Immature natural killer cell (primary cell): Measurements from ENCODE around the gene ABHD6. TPM values are rescaled to one million over a fixed set of nuclear protein-coding genes. Genes with fewer than 3 reads are reported as not detected.
A peak's percentile ranks its signal among the peaks of the same experiment; 100 is the strongest.
"Not testable (repeated sequence)": the region's sequence is repeated elsewhere in the genome, so short reads cannot be mapped to it uniquely, and the experiment has no call there.

Experiments used
- DNase-seq, 3 donors: peaks; one replicate each; pipeline ENCODE4 v3.0.0; 2022; ENCODE audit warnings: mixed read lengths in 1 of 3
- H3K27ac Mint-ChIP-seq, 6 donors: one replicate each; pipeline ENCODE4 v1.8.0; 2020; ENCODE audit warnings: mixed read lengths in 6 of 6, mild to moderate bottlenecking in 5 of 6, inconsistent platforms in 4 of 6, moderate library complexity in 3 of 6
- H3K27me3 Mint-ChIP-seq, 3 donors: one replicate each; pipeline ENCODE4 v1.8.0; 2020 to 2021; ENCODE audit warnings: low read depth in 3 of 3, mild to moderate bottlenecking in 3 of 3, mixed read lengths in 3 of 3, moderate library complexity in 3 of 3, inconsistent platforms in 1 of 3
- H3K36me3 Mint-ChIP-seq, 3 donors: one replicate each; pipeline ENCODE4 v1.8.0; 2020; ENCODE audit warnings: mixed read lengths in 3 of 3, inconsistent platforms in 2 of 3, mild to moderate bottlenecking in 2 of 3
- H3K4me1 Mint-ChIP-seq, 2 donors: one replicate each; pipeline ENCODE4 v1.8.0; 2020; ENCODE audit warnings: inconsistent platforms in 2 of 2, mild to moderate bottlenecking in 2 of 2, mixed read lengths in 2 of 2, moderate library complexity in 1 of 2
- H3K4me3 Mint-ChIP-seq, 5 donors: one replicate each; pipeline ENCODE4 v1.8.0; 2020; ENCODE audit warnings: mild to moderate bottlenecking in 5 of 5, mixed read lengths in 5 of 5, inconsistent platforms in 3 of 5, moderate library complexity in 3 of 5
- H3K9me3 Mint-ChIP-seq, 6 donors: one replicate each; pipeline ENCODE4 v1.8.0; 2020; ENCODE audit warnings: mild to moderate bottlenecking in 6 of 6, mixed read lengths in 6 of 6, inconsistent platforms in 4 of 6, moderate library complexity in 3 of 6
- polyA plus RNA-seq, 3 donors: library from polyadenylated mRNA; unstranded; fragments of 300-500 nt; fragmentation: Illumina TruSeq; gene quantifications; one replicate each; pipeline ENCODE4 v1.2.3, GENCODE V29; 2021

The ABHD6 gene
- polyA plus RNA-seq, 3 donors from 2014 or later: 8.5 to 8.7 (median 8.6) TPM

DNA sequence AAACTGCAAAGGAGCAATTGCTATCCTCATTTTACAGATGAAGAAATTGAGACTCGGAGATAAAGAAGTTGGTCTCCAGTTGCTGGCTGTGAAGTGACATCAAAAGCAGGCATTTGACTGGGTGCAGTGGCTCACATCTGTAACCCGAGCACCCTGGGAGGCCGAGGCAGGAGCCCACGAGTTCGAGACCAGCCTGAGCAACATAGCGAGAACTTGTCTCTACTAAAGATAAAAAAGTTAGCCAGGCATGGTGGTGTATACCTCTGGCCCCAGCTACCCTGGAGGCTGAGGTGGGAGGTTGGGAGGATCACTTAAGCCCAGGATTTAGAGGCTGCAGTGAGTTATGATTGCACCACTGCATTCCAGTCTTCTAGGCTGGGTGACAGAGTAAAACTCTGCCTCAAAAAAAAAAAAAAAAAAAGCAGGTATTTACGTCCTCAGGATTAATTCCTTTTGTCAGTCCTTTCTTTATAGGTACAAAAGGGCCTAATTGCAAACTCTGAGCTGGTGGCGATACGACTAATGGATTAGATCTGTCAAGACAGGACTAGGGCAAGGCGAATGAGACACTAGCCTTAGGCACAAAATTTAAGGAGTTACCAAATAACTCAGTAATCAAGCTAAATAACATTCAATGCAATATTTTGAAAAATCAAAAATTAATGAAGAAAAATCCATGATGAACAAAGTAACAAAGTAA lies 20.9 kb upstream of the ABHD6 start:
- H3K9me3 Mint-ChIP-seq: no peaks in the 10 kb centered on the region
- H3K27ac Mint-ChIP-seq: no peak overlapping the region
- peaks cover 0 to 2% (median 1%) of the 10 kb centered on the region in 3 donors for H3K27me3 Mint-ChIP-seq
- DNase-seq: no peak
- H3K36me3 Mint-ChIP-seq: no peaks in the 10 kb centered on the region
- peaks cover 9 to 12% of the 10 kb centered on the region in 2 donors for H3K4me1 Mint-ChIP-seq
- no peak overlapping the region for H3K4me3 Mint-ChIP-seq

DNA sequence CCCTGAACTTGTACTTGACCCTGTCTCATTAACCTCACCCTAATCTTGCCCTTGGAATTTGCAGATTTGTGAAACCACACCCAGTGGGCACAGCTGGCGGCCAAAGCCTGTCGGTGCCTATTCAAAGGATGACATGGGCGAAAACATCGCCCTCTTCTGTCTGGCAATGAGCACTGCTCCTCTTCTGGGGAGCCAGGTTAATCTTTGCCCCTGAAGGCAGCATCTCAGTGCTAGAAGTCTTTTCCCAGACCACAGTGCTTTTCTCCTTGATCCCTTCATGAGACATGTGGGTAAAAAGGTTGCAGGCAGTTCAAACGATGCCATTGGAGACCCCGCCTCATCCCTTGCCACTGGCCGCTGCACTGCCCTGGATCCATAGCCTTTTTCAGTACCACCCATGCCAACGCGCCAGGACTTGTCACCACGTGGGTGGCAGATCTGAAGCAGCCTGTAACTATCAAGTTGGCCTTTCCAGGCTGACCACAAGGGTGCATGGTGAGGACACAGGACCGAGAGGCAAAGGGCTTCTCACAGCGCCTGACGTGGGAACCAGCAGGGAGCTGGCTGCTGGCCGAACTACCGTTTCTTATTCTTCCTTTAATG lies 20.3 kb upstream of the ABHD6 start:
- Mint-ChIP-seq H3K27ac (peak overlapping the region in 2 of 6 donors; percentile 15 to 68), H3K4me1 (peaks cover 11 to 12% of the 10 kb centered on the region in 2 donors), H3K36me3 (no peaks in the 10 kb centered on the region), H3K27me3 (peaks cover 0 to 2% (median 1%) of the 10 kb centered on the region in 3 donors), H3K4me3 (peak overlapping the region in 4 of 5 donors; percentile 36 to 72 (median 60)), H3K9me3 (no peaks in the 10 kb centered on the region)
- peak; percentile 49 to 58 (median 52) for DNase-seq

DNA sequence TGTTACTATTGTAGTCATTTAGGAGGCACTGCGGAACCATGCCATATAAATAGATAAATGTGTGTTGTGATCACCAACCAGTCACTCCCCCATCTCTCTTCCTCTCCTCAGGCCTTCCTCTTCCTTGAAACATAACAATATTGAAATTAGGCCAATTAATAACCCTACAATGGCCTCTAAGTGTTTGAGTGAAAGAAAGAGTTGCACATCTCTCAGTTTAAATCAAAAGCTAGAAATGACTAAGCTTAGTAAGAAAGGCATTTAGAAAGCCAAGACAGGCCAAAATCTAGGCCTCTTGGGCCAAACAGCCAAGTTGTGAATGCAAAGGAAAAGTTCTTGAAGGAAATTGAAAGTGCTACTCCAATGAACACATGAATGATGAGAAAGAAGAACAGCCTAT lies 18.7 kb upstream of the ABHD6 start:
- Mint-ChIP-seq H3K36me3 (no peaks in the 10 kb centered on the region), H3K27me3 (peaks cover 0 to 2% (median 1%) of the 10 kb centered on the region in 3 donors), H3K4me3 (peak overlapping the region in 1 of 5 donors; percentile 3), H3K9me3 (no peaks in the 10 kb centered on the region), H3K4me1 (peaks cover 12 to 15% of the 10 kb centered on the region in 2 donors), H3K27ac (peak overlapping the region in 1 of 6 donors; percentile 12)
- DNase-seq: no peak

DNA sequence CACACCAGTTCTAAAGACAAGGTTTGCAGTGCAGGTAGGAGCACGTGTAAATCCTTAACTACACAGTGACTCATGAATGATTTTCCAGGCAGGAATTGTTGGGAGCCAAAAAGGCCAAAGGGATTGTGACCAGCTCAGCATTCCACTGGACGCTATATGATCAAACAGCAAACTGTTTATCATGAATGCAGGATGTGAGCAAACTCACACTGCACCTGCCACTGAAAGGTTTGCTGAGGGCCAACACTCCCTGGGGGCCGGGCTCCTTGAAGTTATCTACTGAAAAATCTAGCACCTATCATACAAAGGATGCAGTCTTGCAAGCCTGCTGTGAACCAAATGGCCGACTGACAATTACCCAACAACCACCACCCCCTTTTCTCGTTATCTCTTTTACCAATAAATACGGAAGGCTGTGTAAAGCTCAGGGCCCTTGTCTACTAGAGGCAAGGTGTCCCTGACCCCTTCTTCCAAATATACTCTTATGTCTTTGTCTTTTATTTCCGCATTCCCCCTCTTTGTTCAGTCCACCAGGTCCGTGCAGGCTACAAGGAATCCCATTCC lies 15.3 kb upstream of the ABHD6 start:
- Mint-ChIP-seq H3K27ac (no peak overlapping the region), H3K36me3 (no peaks in the 10 kb centered on the region), H3K4me3 (no peak overlapping the region)

DNA sequence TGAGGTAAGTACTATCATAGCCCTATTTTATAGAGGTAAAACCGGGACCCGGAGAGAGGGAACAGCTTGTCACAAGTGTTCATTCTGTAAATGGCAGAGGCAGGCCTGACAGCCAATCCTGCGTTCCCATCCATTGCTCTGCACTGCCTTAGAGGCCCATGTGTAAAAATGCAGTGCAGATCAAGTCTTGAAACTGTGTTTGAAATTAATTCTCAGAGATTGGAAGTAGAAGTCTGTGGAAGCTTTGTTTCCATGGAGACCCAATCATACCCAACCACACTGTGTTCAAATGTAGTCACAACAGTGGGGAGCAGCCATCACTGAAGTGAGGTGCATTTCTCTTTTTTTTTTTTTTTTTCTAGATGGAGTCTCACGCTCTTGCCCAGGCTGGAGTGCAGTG lies 13.7 kb upstream of the ABHD6 start:
- Mint-ChIP-seq H3K4me1 (peaks cover 0 to 6% of the 10 kb centered on the region in 2 donors), H3K4me3 (no peak overlapping the region), H3K36me3 (no peaks in the 10 kb centered on the region), H3K9me3 (no peaks in the 10 kb centered on the region), H3K27ac (no peak overlapping the region), H3K27me3 (peaks cover 0 to 2% (median 0%) of the 10 kb centered on the region in 3 donors)
- DNase-seq: no peak

More for the DNA sequence above, 15.3 kb upstream of the ABHD6 start:
- Mint-ChIP-seq H3K4me1 (peaks cover 3 to 11% of the 10 kb centered on the region in 2 donors), H3K9me3 (no peaks in the 10 kb centered on the region), H3K27me3 (peaks cover 0 to 1% (median 0%) of the 10 kb centered on the region in 3 donors)
- no peak for DNase-seq

DNA sequence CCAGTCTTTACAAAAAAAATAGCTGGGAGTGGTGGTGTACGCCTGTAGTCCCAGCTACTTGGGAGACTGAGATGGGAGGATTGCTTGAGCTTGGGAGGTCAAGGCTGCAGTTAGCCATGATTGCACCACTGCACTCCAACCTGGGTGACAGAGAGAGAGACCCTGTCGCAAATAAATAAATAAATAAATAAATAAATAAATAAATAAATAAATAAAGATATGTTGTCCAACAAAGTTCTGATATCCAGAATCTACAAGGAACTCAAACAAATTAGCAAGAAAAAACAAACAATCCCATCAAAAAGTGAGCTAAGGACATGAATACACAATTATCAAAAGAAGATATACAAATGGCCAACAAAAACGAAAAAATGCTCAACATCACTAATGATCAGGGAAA lies 9.7 kb upstream of the ABHD6 start:
- H3K9me3 Mint-ChIP-seq, H3K36me3 Mint-ChIP-seq, DNase-seq, H3K27me3 Mint-ChIP-seq, H3K4me1 Mint-ChIP-seq, H3K4me3 Mint-ChIP-seq, H3K27ac Mint-ChIP-seq: not testable (repeated sequence)

DNA sequence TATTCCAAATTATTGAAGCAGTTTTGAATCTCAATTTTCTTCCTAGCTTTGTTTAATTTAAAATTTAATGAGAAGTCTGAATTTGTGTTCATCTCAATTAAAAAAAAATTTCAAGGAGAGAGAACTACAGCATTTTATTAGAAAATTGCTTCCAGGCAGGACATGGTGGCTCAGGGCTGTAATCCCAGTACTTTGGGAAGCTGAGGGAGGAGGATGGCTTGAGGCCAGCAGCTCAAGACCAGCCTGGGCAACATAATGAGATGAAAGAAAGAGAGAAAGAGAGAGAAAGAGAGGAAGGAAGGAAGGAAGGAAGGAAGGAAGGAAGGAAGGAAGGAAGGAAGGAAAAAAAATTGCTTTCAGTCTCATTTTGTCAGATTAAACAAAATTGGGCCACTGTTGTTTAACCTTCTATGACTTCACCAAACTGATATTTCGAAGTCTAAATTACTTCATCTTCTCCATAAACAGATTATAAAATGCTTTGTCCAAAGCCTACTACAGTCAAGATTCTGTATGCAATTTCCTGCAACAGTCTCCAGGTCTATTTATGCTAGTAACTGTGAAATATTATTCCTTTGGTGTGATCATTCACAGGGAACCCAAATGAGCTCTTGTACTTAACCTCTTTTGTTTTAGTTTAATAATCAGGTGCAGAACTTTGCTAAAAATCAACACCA lies 6.6 kb upstream of the ABHD6 start:
- Mint-ChIP-seq H3K27me3 (peaks cover 5 to 12% (median 10%) of the 10 kb centered on the region in 3 donors), H3K27ac (no peak overlapping the region), H3K4me3 (no peak overlapping the region), H3K4me1 (no peaks in the 10 kb centered on the region), H3K9me3 (peaks cover 0 to 2% (median 0%) of the 10 kb centered on the region in 6 donors), H3K36me3 (no peaks in the 10 kb centered on the region)
- no peak for DNase-seq

DNA sequence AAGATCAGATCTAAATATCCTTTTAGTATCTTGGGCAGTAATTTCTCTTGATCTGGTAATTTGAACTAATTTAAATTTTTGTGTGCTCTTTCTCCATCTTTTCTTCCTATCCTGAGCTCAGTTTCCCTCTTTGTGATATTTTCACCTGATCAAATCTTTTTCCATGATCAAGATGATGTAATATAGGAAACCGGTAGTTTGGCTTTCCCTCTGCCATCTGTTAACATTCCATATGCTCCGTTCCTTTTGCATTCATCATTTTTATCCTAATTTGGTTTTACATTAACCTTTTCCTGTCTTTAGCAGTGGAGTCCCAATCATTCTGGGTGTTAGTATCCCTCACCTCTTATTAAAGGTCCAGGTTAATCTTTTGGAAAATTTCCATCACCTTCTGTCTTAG lies 5.9 kb upstream of the ABHD6 start:
- peaks cover 8 to 16% (median 10%) of the 10 kb centered on the region in 3 donors for H3K27me3 Mint-ChIP-seq
- H3K36me3 Mint-ChIP-seq: no peaks in the 10 kb centered on the region
- no peak overlapping the region for H3K4me3 Mint-ChIP-seq
- peaks cover 0 to 2% of the 10 kb centered on the region in 2 donors for H3K4me1 Mint-ChIP-seq
- peaks cover 0 to 2% (median 0%) of the 10 kb centered on the region in 6 donors for H3K9me3 Mint-ChIP-seq
- DNase-seq: no peak
- H3K27ac Mint-ChIP-seq: no peak overlapping the region

DNA sequence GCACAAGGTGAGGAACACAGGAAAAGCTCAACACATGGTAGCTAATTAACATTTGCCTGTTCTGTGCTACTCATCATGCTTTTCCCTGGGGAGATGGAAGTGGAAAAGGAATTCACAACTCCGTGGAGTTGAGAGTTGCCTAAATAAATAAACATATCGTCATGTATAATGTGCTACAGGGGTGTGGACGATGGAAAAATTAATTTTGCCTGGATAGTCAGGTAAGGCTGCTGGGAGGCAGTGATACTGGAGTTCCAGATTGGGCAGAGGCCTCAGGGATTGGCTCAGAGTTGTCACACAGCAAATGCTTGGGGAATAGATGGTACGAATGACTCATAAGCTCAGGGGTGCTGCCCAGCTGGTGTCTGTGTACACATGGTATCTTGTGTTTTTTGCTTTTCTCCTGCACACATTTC lies 3.1 kb upstream of the ABHD6 start:
- peaks cover 13 to 17% (median 15%) of the 10 kb centered on the region in 3 donors for H3K27me3 Mint-ChIP-seq
- H3K4me3 Mint-ChIP-seq: no peak overlapping the region
- no peaks in the 10 kb centered on the region for H3K36me3 Mint-ChIP-seq
- peaks cover 0 to 2% (median 0%) of the 10 kb centered on the region in 6 donors for H3K9me3 Mint-ChIP-seq
- peak overlapping the region in 1 of 6 donors; percentile 12 for H3K27ac Mint-ChIP-seq
- H3K4me1 Mint-ChIP-seq: peaks cover 11 to 13% of the 10 kb centered on the region in 2 donors
- DNase-seq: no peak

DNA sequence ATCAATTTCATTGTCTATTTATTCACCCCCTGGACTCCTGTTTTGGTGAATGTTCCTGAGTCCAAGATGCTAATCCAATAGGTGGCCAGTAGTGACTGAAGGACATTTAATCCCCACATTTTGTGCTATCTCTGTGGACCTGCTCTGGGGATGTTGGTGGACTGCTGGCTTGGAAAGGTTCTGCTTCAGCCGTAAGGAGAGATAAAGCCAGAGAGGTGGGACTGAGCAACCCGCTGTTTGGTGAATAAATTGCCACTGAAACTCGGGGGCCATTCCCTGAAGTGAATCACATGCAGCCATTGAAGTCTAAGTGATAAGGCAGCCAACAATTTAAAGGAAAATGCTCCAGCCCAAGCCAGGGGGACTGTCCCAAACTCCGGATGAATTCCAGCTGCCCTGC lies 1.6 kb upstream of the ABHD6 start:
- H3K9me3 Mint-ChIP-seq: no peaks in the 10 kb centered on the region

DNA sequence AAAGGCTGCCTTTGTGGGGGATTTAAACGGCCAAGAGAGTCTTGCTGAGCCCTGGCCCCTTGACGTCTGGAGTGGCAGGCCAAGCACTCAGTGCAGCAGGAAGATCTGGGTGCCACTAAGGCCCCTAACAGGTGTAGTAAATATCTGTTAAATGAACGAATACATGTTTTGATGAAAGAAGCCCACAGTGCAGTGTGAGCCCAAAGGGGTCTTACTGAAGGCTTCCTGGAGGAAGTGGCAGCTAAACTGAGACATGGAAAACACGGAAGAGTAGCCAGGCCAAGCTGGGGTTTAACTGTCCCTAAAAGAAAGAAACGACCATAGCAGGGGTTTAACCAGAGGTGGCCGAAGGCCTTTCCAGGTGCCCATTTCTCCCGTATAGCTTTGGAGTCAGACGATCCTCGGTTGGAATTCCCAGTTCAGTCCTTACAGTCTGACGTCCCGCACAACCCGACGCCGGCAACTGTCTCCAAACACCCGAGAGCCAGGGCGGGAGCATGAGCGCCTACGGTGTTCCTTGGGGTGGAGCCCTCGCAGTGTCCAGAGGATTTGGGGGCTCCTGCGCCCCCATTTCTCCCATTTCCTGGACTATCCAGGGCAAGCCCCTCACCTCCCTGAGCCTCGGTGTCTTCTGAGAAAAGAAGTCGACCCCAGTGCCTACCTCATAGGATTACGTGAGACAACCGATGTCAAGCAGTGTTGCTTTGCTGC lies 910 bp upstream of the ABHD6 start:
- peaks cover 13 to 16% of the 10 kb centered on the region in 2 donors for H3K4me1 Mint-ChIP-seq
- H3K9me3 Mint-ChIP-seq: no peaks in the 10 kb centered on the region
- H3K27ac Mint-ChIP-seq: peak overlapping the region in 5 of 6 donors; percentile 71 to 85 (median 84)
- DNase-seq: no peak
- H3K27me3 Mint-ChIP-seq: peaks cover 11 to 17% (median 14%) of the 10 kb centered on the region in 3 donors
- peak overlapping the region; percentile 87 to 95 (median 92) for H3K4me3 Mint-ChIP-seq
- H3K36me3 Mint-ChIP-seq: no peaks in the 10 kb centered on the region

More for the DNA sequence above, 1.6 kb upstream of the ABHD6 start:
- Mint-ChIP-seq H3K27ac (peak overlapping the region in 1 of 6 donors; percentile 28), H3K4me3 (peak overlapping the region; percentile 87 to 95 (median 92)), H3K36me3 (no peaks in the 10 kb centered on the region), H3K4me1 (peaks cover 13% of the 10 kb centered on the region in 2 donors), H3K27me3 (peaks cover 11 to 15% (median 14%) of the 10 kb centered on the region in 3 donors)
- DNase-seq: no peak

DNA sequence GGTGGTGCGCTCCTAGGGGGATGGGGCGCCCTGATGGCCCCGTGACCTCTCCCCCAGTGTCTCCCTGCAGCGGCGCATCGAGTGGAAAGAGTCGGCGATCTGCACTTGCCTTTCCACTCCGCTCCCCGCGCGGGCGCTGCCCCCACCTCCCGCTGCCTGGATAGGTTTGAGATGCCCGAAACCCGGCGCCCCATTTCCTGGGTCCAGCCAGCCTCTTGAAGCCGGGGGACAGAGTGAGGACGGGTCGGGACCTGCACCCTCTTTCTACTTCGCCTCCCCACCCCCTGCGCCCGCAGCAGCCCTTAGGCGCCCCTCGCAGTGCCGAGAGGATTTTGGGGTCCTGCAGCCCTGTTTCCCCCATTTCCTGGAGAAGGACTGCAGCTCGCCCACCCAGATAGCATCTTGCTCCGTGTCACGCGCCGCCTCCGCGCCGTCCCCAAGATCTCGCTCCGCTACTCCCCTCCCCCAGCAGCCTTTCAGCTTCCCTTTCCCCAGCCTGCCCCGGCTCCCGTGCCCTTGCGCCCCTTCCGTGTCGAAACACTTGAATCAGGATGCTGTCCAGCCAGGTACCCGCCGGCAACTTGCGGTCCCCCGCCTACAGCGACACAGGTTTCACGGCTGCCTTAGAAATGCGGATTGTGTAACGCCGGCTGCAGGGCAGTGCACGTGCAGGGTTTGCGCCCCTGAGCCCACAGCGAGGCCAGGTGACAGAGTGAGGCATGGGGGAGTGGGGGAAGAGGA lies 519 bp downstream of the ABHD6 start:
- peak; percentile 30 to 31 (median 30) for DNase-seq
- Mint-ChIP-seq H3K4me3 (peak overlapping the region; percentile 87 to 92 (median 90)), H3K27ac (peak overlapping the region; percentile 43 to 88 (median 72)), H3K4me1 (peaks cover 13 to 16% of the 10 kb centered on the region in 2 donors), H3K9me3 (no peaks in the 10 kb centered on the region), H3K36me3 (no peaks in the 10 kb centered on the region), H3K27me3 (peaks cover 3 to 12% (median 10%) of the 10 kb centered on the region in 3 donors)
